IMR-90 (cell line): ENCODE results near the gene OR7D2. TPM values are rescaled to one million over a fixed set of nuclear protein-coding genes. Genes with fewer than 3 reads are reported as not detected.

ENCODE experiments used
- ATAC-seq: fragments of 200-7000 bp; cut with Tn5 transposase; 2 replicates; pipeline ENCODE4 v1.9.1; 2020; ENCODE audit warnings: low read depth, mild to moderate bottlenecking, moderate library complexity
- BruUV-seq: library from RNA; stranded (reverse); fragments of 400-500 nt; replicated peaks from 2 replicates; lab custom pipeline; 2021; lab: Mats Ljungman, UMichigan
- CTCF ChIA-PET: fragments of 300-600 bp; formaldehyde crosslinking; extraction: SDS; loops from one replicate; lab custom pipeline; 2021; ENCODE audit warnings: antibody characterized with exemption; lab: Yijun Ruan, JAX
- POLR2A ChIA-PET: fragments of 300-600 bp; sonication (Branson Sonifier 250); formaldehyde crosslinking; loops from one replicate; lab custom pipeline; 2022; ENCODE audit warnings: antibody characterized with exemption; ENCODE audit not compliant: unreplicated experiment; lab: Charles Lee
- DNase-seq: peaks from one replicate; pipeline ENCODE4 v3.0.0; 2013
- H2AFZ ChIP-seq: replicated peaks from 2 replicates; pipeline ENCODE3; 2013; ENCODE audit warnings: low read length, mild to moderate bottlenecking; ENCODE audit not compliant: poor library complexity
- H2AK5ac ChIP-seq: 2 replicates; pipeline ENCODE4 v1.6.1; 2013; ENCODE audit warnings: low read depth, low read length, inconsistent platforms
- H2AK9ac ChIP-seq: replicated peaks from 2 replicates; pipeline ENCODE3; 2013; ENCODE audit warnings: mild to moderate bottlenecking, low read depth, low read length, moderate library complexity; ENCODE audit not compliant: poor library complexity
- H2BK120ac ChIP-seq: 2 replicates; pipeline ENCODE4 v1.6.1; 2013; ENCODE audit warnings: low read depth, low read length, inconsistent platforms
- H2BK15ac ChIP-seq: 3 replicates; pipeline ENCODE4 v1.6.1; 2013; ENCODE audit warnings: low read depth, low read length, inconsistent platforms
- H2BK20ac ChIP-seq: 2 replicates; pipeline ENCODE4 v1.6.1; 2013; ENCODE audit warnings: low read depth, mild to moderate bottlenecking, inconsistent platforms, low read length, moderate library complexity
- H2BK5ac ChIP-seq: 2 replicates; pipeline ENCODE4 v1.6.1; 2013; ENCODE audit warnings: mild to moderate bottlenecking, low read depth, low read length, inconsistent platforms; ENCODE audit not compliant: poor library complexity, severe bottlenecking
- H3K14ac ChIP-seq: replicated peaks from 2 replicates; pipeline ENCODE4 v1.6.1; 2013; ENCODE audit warnings: low read depth, low read length, inconsistent platforms
- H3K18ac ChIP-seq: 2 replicates; pipeline ENCODE4 v1.6.1; 2013; ENCODE audit warnings: low read depth, low read length, control low read depth
- H3K23ac ChIP-seq: 2 replicates; pipeline ENCODE4 v1.6.1; 2013; ENCODE audit warnings: low read depth, low read length, inconsistent platforms
- H3K27ac ChIP-seq: 2 replicates; pipeline ENCODE4 v1.5.1; 2013; ENCODE audit warnings: mild to moderate bottlenecking, control low read depth, low read length; ENCODE audit not compliant: insufficient read depth
- H3K27me3 ChIP-seq: 2 replicates; pipeline ENCODE4 v1.6.1; 2013; ENCODE audit warnings: low read length; ENCODE audit not compliant: control insufficient read depth, insufficient read depth
- H3K36me3 ChIP-seq: 2 replicates; pipeline ENCODE4 v1.6.1; 2013; ENCODE audit warnings: low read length, mixed read lengths; ENCODE audit not compliant: control insufficient read depth, insufficient read depth
- H3K4ac ChIP-seq: 2 replicates; pipeline ENCODE4 v1.6.1; 2013; ENCODE audit warnings: low read depth, low read length, inconsistent platforms
- H3K4me1 ChIP-seq: 2 replicates; pipeline ENCODE4 v1.6.1; 2013; ENCODE audit warnings: low read length, mixed read lengths; ENCODE audit not compliant: control insufficient read depth, insufficient read depth
- H3K4me2 ChIP-seq: 2 replicates; pipeline ENCODE4 v1.6.1; 2013; ENCODE audit warnings: low read depth, mild to moderate bottlenecking, control low read depth, low read length, moderate library complexity
- H3K4me3 ChIP-seq: 2 replicates; pipeline ENCODE4 v1.5.1; 2013; ENCODE audit warnings: low read depth, mild to moderate bottlenecking, control low read depth, low read length, moderate library complexity; ENCODE audit not compliant: insufficient read depth
- H3K56ac ChIP-seq: 2 replicates; pipeline ENCODE4 v1.6.1; 2013; ENCODE audit warnings: low read length, inconsistent platforms; ENCODE audit not compliant: insufficient read depth; ENCODE audit errors: extremely low read depth
- H3K79me1 ChIP-seq, 2 experiments: 2 replicates each; pipeline ENCODE4 v1.6.1; 2013; ENCODE audit warnings: low read length in 2 of 2, inconsistent platforms in 1 of 2, low read depth in 1 of 2
- H3K9ac ChIP-seq: 2 replicates; pipeline ENCODE4 v1.6.1; 2013; ENCODE audit warnings: low read depth, low read length, control low read depth
- H3K9me1 ChIP-seq: 2 replicates; pipeline ENCODE4 v1.6.1; 2013; ENCODE audit warnings: low read length, inconsistent platforms; ENCODE audit not compliant: insufficient read depth
- H3K9me3 ChIP-seq: 2 replicates; pipeline ENCODE4 v1.6.1; 2013; ENCODE audit warnings: low read length; ENCODE audit not compliant: control insufficient read depth, insufficient read depth
- H4K20me1 ChIP-seq: 2 replicates; pipeline ENCODE4 v1.6.1; 2013; ENCODE audit warnings: low read length, inconsistent platforms; ENCODE audit not compliant: insufficient read depth
- H4K5ac ChIP-seq: 2 replicates; pipeline ENCODE4 v1.6.1; 2013; ENCODE audit warnings: mild to moderate bottlenecking, low read depth, low read length, control low read depth
- H4K8ac ChIP-seq, 2 experiments: 2 replicates each; pipeline ENCODE4 v1.6.1; 2013; ENCODE audit warnings: low read depth in 2 of 2, low read length in 2 of 2, control low read depth in 1 of 2, inconsistent platforms in 1 of 2
- H4K91ac ChIP-seq: 2 replicates; pipeline ENCODE4 v1.6.1; 2013; ENCODE audit warnings: low read depth, low read length, inconsistent platforms; ENCODE audit not compliant: insufficient read depth
- BHLHE40 ChIP-seq: fragments of 150-350 bp; IDR thresholded peaks from 2 replicates; pipeline ENCODE4 v1.6.1; 2016; ENCODE audit warnings: mild to moderate bottlenecking, low read depth, low read length
- CEBPB ChIP-seq: IDR thresholded peaks from 2 replicates; pipeline ENCODE4 v1.6.1; 2012; ENCODE audit warnings: low read depth, low read length, improper control_type of control experiment
- CHD1 ChIP-seq: IDR thresholded peaks from 2 replicates; pipeline ENCODE4 v1.6.1; 2012; ENCODE audit warnings: low read depth, low read length, improper control_type of control experiment
- CTCF ChIP-seq: conservative IDR thresholded peaks from 2 replicates; pipeline ENCODE4 v1.5.1; 2012; ENCODE audit warnings: mild to moderate bottlenecking, low read depth, low read length, improper control_type of control experiment
- ELK1 ChIP-seq: fragments of 150-350 bp; IDR thresholded peaks from 2 replicates; pipeline ENCODE4 v1.6.1; 2016; ENCODE audit warnings: low read depth, mild to moderate bottlenecking, low read length, moderate library complexity, borderline replicate concordance
- MAZ ChIP-seq: IDR thresholded peaks from 2 replicates; pipeline ENCODE4 v1.6.1; 2012; ENCODE audit warnings: low read depth, mild to moderate bottlenecking, low read length, improper control_type of control experiment, moderate library complexity, borderline replicate concordance
- NFE2L2 ChIP-seq: fragments of 150-350 bp; IDR thresholded peaks from 2 replicates; pipeline ENCODE4 v1.6.1; 2016; ENCODE audit warnings: low read depth, mild to moderate bottlenecking, low read length
- POLR2A ChIP-seq: IDR thresholded peaks from 2 replicates; pipeline ENCODE4 v1.6.1; 2012; ENCODE audit warnings: mild to moderate bottlenecking, low read depth, low read length
- RAD21 ChIP-seq: IDR thresholded peaks from 2 replicates; pipeline ENCODE4 v1.6.1; 2012; ENCODE audit warnings: low read length, improper control_type of control experiment
- RFX5 ChIP-seq: IDR thresholded peaks from 2 replicates; pipeline ENCODE4 v1.8.0; 2012; ENCODE audit warnings: low read depth, mild to moderate bottlenecking, low read length, moderate library complexity
- WGBS, 2 experiments: methylation state at CpG; one replicate each; pipeline versions ENCODE4 v1.1.5 to v1.1.7; 2013; ENCODE audit warnings: missing lambda C conversion rate in 2 of 2; ENCODE audit not compliant: insufficient read length in 1 of 2; ENCODE audit errors: extremely low coverage in 2 of 2; 5-methylcytosine and 5-hydroxymethylcytosine counted together
- dilution Hi-C: fragments of 300-500 bp; cut with HindIII; formaldehyde crosslinking; loops from one replicate; pipeline ENCODE4 v1.14.3; 2018; ENCODE audit warnings: low sequenced_read_pairs; ENCODE audit not compliant: unreplicated experiment
- in situ Hi-C: fragments of 300-500 bp; cut with MboI; formaldehyde crosslinking; loops from 3 replicates; pipeline ENCODE4 v1.14.3; 2019; ENCODE audit warnings: low sequenced_read_pairs, inconsistent platforms, mixed read lengths
- intact Hi-C: fragments of 100-400 bp; cut with micrococcal nuclease; formaldehyde crosslinking; loops from 2 replicates; pipeline ENCODE4 v1.10.0; 2022
- polyA plus RNA-seq, 3 experiments: library from polyadenylated mRNA; depleted of rRNA; stranded (reverse); fragments of >200 nt; gene quantifications; 2 replicates each; pipeline ENCODE4 v1.2.3, GENCODE V29; 2012; ENCODE audit warnings: low replicate concordance in 1 of 3
- total RNA-seq: library from RNA; depleted of rRNA; stranded (reverse); fragments of >200 nt; gene quantifications from 2 replicates; pipeline ENCODE4 v1.2.3, GENCODE V29; 2012

Gene OR7D2
- total and polyA plus RNA-seq, 2 of the 4 experiments (the other 2 are of a cell fraction), result not detected

- in situ Hi-C loops, result no loop called here
- H3K4me3 ChIP-seq, result no peak overlapping the region
- DNase-seq, result no peak
- no CpG with 5 or more reads among the region's 5 CpGs for WGBS, 2 experiments
- H3K23ac ChIP-seq, result no peak overlapping the region
- H3K79me1 ChIP-seq, result peaks cover 17 to 21% of the 10 kb centered on the region in 2 experiments
- ChIA-PET POLR2A (no interaction called here), CTCF (no interaction called here)
- peaks cover 18% of the 10 kb centered on the region for H4K20me1 ChIP-seq
- no peak overlapping the region for H2BK120ac ChIP-seq
- no peak overlapping the region for H3K27ac ChIP-seq
- dilution Hi-C loops, result no loop called here
- no peak overlapping the region for H2AFZ ChIP-seq
- TF ChIP-seq POLR2A (no peak), CHD1 (no peak), MAZ (no peak), CEBPB (no peak), RFX5 (no peak), ELK1 (no peak), NFE2L2 (no peak), BHLHE40 (no peak), CTCF (no peak), RAD21 (no peak)
- H3K9ac ChIP-seq, result no peak overlapping the region
- H3K9me3 ChIP-seq, result peaks cover 53% of the 10 kb centered on the region
- H2BK15ac ChIP-seq, result no peak overlapping the region
- H2AK5ac ChIP-seq, result no peak overlapping the region
- H3K4me2 ChIP-seq, result no peak overlapping the region
- no peak overlapping the region for H4K5ac ChIP-seq
- no peak overlapping the region for H4K8ac ChIP-seq
- no peaks in the 10 kb centered on the region for H3K4me1 ChIP-seq
- H2BK20ac ChIP-seq, result no peak overlapping the region
- peaks cover 43% of the 10 kb centered on the region for H3K36me3 ChIP-seq
- no peak overlapping the region for H2AK9ac ChIP-seq
- H3K18ac ChIP-seq, result no peak overlapping the region
- H3K14ac ChIP-seq, result no peak overlapping the region
- H3K27me3 ChIP-seq, result no peaks in the 10 kb centered on the region
- H3K9me1 ChIP-seq, result no peaks in the 10 kb centered on the region
- intact Hi-C loops, result no loop called here
- H4K91ac ChIP-seq, result no peak overlapping the region
- H3K56ac ChIP-seq, result no peak overlapping the region
- BruUV-seq, result no TSS peak
- H2BK5ac ChIP-seq, result no peak overlapping the region
- ATAC-seq, result no peak
- H3K4ac ChIP-seq, result no peak overlapping the region
Observed at GRCh38 chr19:9151367-9151766, 27.4 kb upstream of the OR7D2 start.
